ENCODE results near the gene ACY1.

GRCh38 chr3:51998774-51999173 is 15.4 kb downstream of the ACY1 start:
- TF ChIP-seq ZBTB40 (IDR thresholded peaks at IDR 0.05) (no peak), ZBTB40 (CRISPR knock-in tag; IDR thresholded peaks at IDR 0.05) (no peak), NFE2L2 (IDR thresholded peaks at IDR 0.05; ENCODE audit: low read length) (no peak), ZNF18 (CRISPR knock-in tag; IDR thresholded peaks at IDR 0.05; ENCODE audit: insufficient replicate concordance) (no peak), HMG20A (CRISPR knock-in tag; IDR thresholded peaks at IDR 0.05; ENCODE audit: borderline replicate concordance) (no peak), MAFK (conservative IDR thresholded peaks at IDR 0.05 in 1 of 2, IDR thresholded peaks at IDR 0.05 in 1 of 2; ENCODE audit: low read length in 2 of 2) (no peak), MTF1 (CRISPR knock-in tag; IDR thresholded peaks at IDR 0.05) (no peak), ZBTB1 (CRISPR knock-in tag; IDR thresholded peaks at IDR 0.05; ENCODE audit: borderline replicate concordance) (no peak), CTCF (CRISPR knock-in tag; IDR thresholded peaks at IDR 0.05) (no peak), SMC3 (IDR thresholded peaks at IDR 0.05; ENCODE audit: low read length) (no peak), AGO2 (optimal IDR thresholded peaks at IDR 0.05; ENCODE audit: low read depth, low read length) (no peak), SP1 (IDR thresholded peaks at IDR 0.05) (no peak), SP1 (CRISPR knock-in tag; IDR thresholded peaks at IDR 0.05) (no peak)

Data from HepG2 (cell line).